ENCODE data around the gene PIGB.

The PIGB gene

GRCh38 chr15:55357774-55358173, 38.8 kb downstream of the PIGB start:
- TF ChIP-seq CTCF (IDR thresholded peaks at IDR 0.05; ENCODE audit: control insufficient read depth, extremely low read depth, insufficient read depth) = no peak
- DNase-seq (ENCODE audit: low read depth) = no peak
- H3K4me3 ChIP-seq (ENCODE audit: low read depth, low read length) = no peak overlapping the region

- H3K4me3 ChIP-seq (ENCODE audit: low read depth, low read length) = no peak overlapping the region
- TF ChIP-seq CTCF (IDR thresholded peaks at IDR 0.05; ENCODE audit: control insufficient read depth, extremely low read depth, insufficient read depth) = no peak
- DNase-seq (ENCODE audit: low read depth) = no peak
Observed at GRCh38 chr15:55358471-55358870, 39.4 kb downstream of the PIGB start.

GRCh38 chr15:55360256-55360655, 41.2 kb downstream of the PIGB start:
- DNase-seq (ENCODE audit: low read depth) = no peak
- TF ChIP-seq CTCF (IDR thresholded peaks at IDR 0.05; ENCODE audit: control insufficient read depth, extremely low read depth, insufficient read depth) = no peak
- H3K4me3 ChIP-seq (ENCODE audit: low read depth, low read length) = no peak overlapping the region

- no peak for TF ChIP-seq CTCF (IDR thresholded peaks at IDR 0.05; ENCODE audit: control insufficient read depth, extremely low read depth, insufficient read depth)
- DNase-seq (ENCODE audit: low read depth) = no peak
- H3K4me3 ChIP-seq (ENCODE audit: low read depth, low read length) = no peak overlapping the region
Observed at GRCh38 chr15:55361048-55361447, 42.0 kb downstream of the PIGB start.

- TF ChIP-seq CTCF (IDR thresholded peaks at IDR 0.05; ENCODE audit: control insufficient read depth, extremely low read depth, insufficient read depth) = no peak
- DNase-seq (ENCODE audit: low read depth) = no peak
- no peak overlapping the region for H3K4me3 ChIP-seq (ENCODE audit: low read depth, low read length)
Observed at GRCh38 chr15:55362641-55363040, 43.6 kb downstream of the PIGB start.

GRCh38 chr15:55366981-55367380, 48.0 kb downstream of the PIGB start:
- DNase-seq (ENCODE audit: low read depth) = no peak
- no peak for TF ChIP-seq CTCF (IDR thresholded peaks at IDR 0.05; ENCODE audit: control insufficient read depth, extremely low read depth, insufficient read depth)
- H3K4me3 ChIP-seq (ENCODE audit: low read depth, low read length) = no peak overlapping the region

- no peak for DNase-seq (ENCODE audit: low read depth)
Observed at GRCh38 chr15:55372701-55373440, 53.8 kb downstream of the PIGB start.

More at GRCh38 chr15:55372701-55373440, 53.8 kb downstream of the PIGB start:
- TF ChIP-seq CTCF (IDR thresholded peaks at IDR 0.05; ENCODE audit: control insufficient read depth, extremely low read depth, insufficient read depth) = no peak
- H3K4me3 ChIP-seq (ENCODE audit: low read depth, low read length) = no peak overlapping the region

All from LNCaP clone FGC (cell line).